Activated CD4-positive, alpha-beta T cell treated with anti-CD3 and anti-CD28 coated beads, Interleukin-2, Interleukin-4, amounts not matched to agents 100 ng/mL and 50 ng/mL, durations not matched to agents 16 hours and 8 hours (primary cell): ENCODE data around the gene OR11H6.
"Not testable (repeated sequence)": the region's sequence is repeated elsewhere in the genome, so short reads cannot be mapped to it uniquely, and the experiment has no call there.

Experiments used
- DNase-seq: peaks from one replicate; pipeline ENCODE4 v3.0.0-alpha.2; 2020; ENCODE audit warnings: low spot score

OR11H6 gene

GRCh38 chr14:20262642-20263128 is 39.2 kb downstream of the OR11H6 start:
- DNase-seq: no peak

GRCh38 chr14:20264361-20264760 is 40.9 kb downstream of the OR11H6 start:
- DNase-seq: not testable (repeated sequence)

GRCh38 chr14:20274062-20274461 is 50.6 kb downstream of the OR11H6 start:
- DNase-seq: no peak
